ENCODE measurements around the gene TMEM259.

GRCh38 chr19:973726-974563 is 47.0 kb downstream of the TMEM259 start:
- TF ChIP-seq CTCF (IDR thresholded peaks at IDR 0.05): no peak
- no peak for TF ChIP-seq POLR2A (IDR thresholded peaks at IDR 0.05)
